H1 (cell line): ENCODE measurements around the gene KCNQ2. TPM values are rescaled to one million over a fixed set of nuclear protein-coding genes. Genes with fewer than 3 reads are reported as not detected.

Experiments
- CTCF ChIA-PET: fragments of 300-600 bp; sonication (Branson Sonifier 250); formaldehyde crosslinking; loops from one replicate; lab custom pipeline; 2021; ENCODE audit not compliant: partially characterized antibody; lab: Charles Lee
- POLR2A ChIA-PET: fragments of 300-600 bp; sonication (Branson Sonifier 250); formaldehyde crosslinking; loops from one replicate; lab custom pipeline; 2021; ENCODE audit warnings: inconsistent platforms; ENCODE audit not compliant: partially characterized antibody; lab: Charles Lee
- DNase-seq, 2 experiments: peaks; one replicate each; pipeline versions ENCODE4 v3.0.0 to v3.0.0-alpha.2; 2010 to 2022; ENCODE audit warnings: low spot score in 2 of 2, low read depth in 1 of 2, mixed read lengths in 1 of 2
- FAIRE-seq: peaks from 2 replicates; lab custom pipeline; 2011; peaks lifted over from hg19 to GRCh38; lab: Jason Lieb, UNC
- H2AFZ ChIP-seq: 2 replicates; pipeline ENCODE4 v1.8.1; 2012; ENCODE audit warnings: low read length, inconsistent platforms
- H2AK5ac ChIP-seq: 2 replicates; pipeline ENCODE4 v1.6.1; 2013; ENCODE audit warnings: low read depth, low read length
- H2BK120ac ChIP-seq: replicated peaks from 2 replicates; pipeline ENCODE3; 2013; ENCODE audit warnings: low read depth, low read length, inconsistent platforms
- H2BK12ac ChIP-seq: 2 replicates; pipeline ENCODE4 v1.6.1; 2013; ENCODE audit warnings: low read depth, low read length
- H2BK15ac ChIP-seq: 2 replicates; pipeline ENCODE4 v1.6.1; 2013; ENCODE audit warnings: low read length
- H2BK20ac ChIP-seq: 2 replicates; pipeline ENCODE4 v1.6.1; 2013; ENCODE audit warnings: low read length
- H2BK5ac ChIP-seq: 2 replicates; pipeline ENCODE4 v1.6.1; 2013; ENCODE audit warnings: low read depth, low read length
- H3K14ac ChIP-seq: 2 replicates; pipeline ENCODE4 v1.6.1; 2013; ENCODE audit warnings: inconsistent platforms; ENCODE audit not compliant: insufficient read length
- H3K18ac ChIP-seq: 2 replicates; pipeline ENCODE4 v1.6.1; 2013; ENCODE audit warnings: low read length; ENCODE audit errors: extremely low read depth
- H3K23ac ChIP-seq: 2 replicates; pipeline ENCODE4 v1.6.1; 2013; ENCODE audit warnings: inconsistent platforms; ENCODE audit not compliant: insufficient read length
- H3K23me2 ChIP-seq: 2 replicates; pipeline ENCODE4 v1.6.1; 2013; ENCODE audit warnings: low read depth, low read length
- H3K27ac ChIP-seq: 2 replicates; pipeline ENCODE4 v1.6.1; 2011; ENCODE audit warnings: low read depth, low read length, inconsistent platforms
- H3K27me3 ChIP-seq, 4 experiments: replicated peaks in 1 of 4; 1 replicate in 1 of 4; 2 replicates in 3 of 4; pipeline versions ENCODE4 v1.6.1 to v1.8.1; 2011 to 2013; ENCODE audit warnings: low read length in 3 of 4, mild to moderate bottlenecking in 3 of 4, inconsistent platforms in 2 of 4, mixed read lengths in 2 of 4, moderate library complexity in 1 of 4; ENCODE audit not compliant: control insufficient read depth in 3 of 4, insufficient read depth in 3 of 4; ENCODE audit errors: extremely low read depth in 1 of 4
- H3K36me3 ChIP-seq, 4 experiments: 2 replicates each; pipeline versions ENCODE4 v1.6.1 to v1.8.1; 2011 to 2013; ENCODE audit warnings: mild to moderate bottlenecking in 4 of 4, low read length in 3 of 4, moderate library complexity in 2 of 4, control low read depth in 1 of 4, inconsistent platforms in 1 of 4; ENCODE audit not compliant: insufficient read depth in 4 of 4, control insufficient read depth in 2 of 4
- H3K4ac ChIP-seq: replicated peaks from 2 replicates; pipeline ENCODE3; 2013; ENCODE audit warnings: low read length, low read depth, mixed read lengths, inconsistent platforms; ENCODE audit not compliant: insufficient read length
- H3K4me1 ChIP-seq, 4 experiments: replicated peaks in 1 of 4; 1 replicate in 1 of 4; 2 replicates in 3 of 4; pipeline versions ENCODE4 v1.6.1 to v1.8.1; 2011 to 2013; ENCODE audit warnings: low read length in 3 of 4, inconsistent platforms in 2 of 4, mixed read lengths in 1 of 4; ENCODE audit not compliant: insufficient read depth in 4 of 4, control insufficient read depth in 3 of 4
- H3K4me2 ChIP-seq, 2 experiments: 2 replicates each; pipeline versions ENCODE4 v1.6.1 to v1.8.1; 2011 to 2013; ENCODE audit warnings: low read depth in 2 of 2, low read length in 2 of 2, control low read depth in 1 of 2, inconsistent platforms in 1 of 2, mild to moderate bottlenecking in 1 of 2; ENCODE audit not compliant: insufficient read depth in 1 of 2
- H3K4me3 ChIP-seq, 4 experiments: fragments of 200-600, 300-600 bp in 1 of 4; sonication (generic), shearing (Covaris generic), sonication (Bioruptor Twin) in 1 of 4; 2 replicates each; pipeline versions ENCODE4 v1.5.1 to v1.8.1; 2011 to 2016; ENCODE audit warnings: low read length in 4 of 4, low read depth in 3 of 4, control low read depth in 2 of 4, inconsistent platforms in 2 of 4, mild to moderate bottlenecking in 2 of 4, mixed read lengths in 1 of 4, moderate library complexity in 1 of 4; ENCODE audit not compliant: insufficient read depth in 2 of 4; ENCODE audit errors: extremely low read depth in 1 of 4
- H3K56ac ChIP-seq: replicated peaks from 2 replicates; pipeline ENCODE3; 2013; ENCODE audit warnings: low read depth, mild to moderate bottlenecking, mixed read lengths, low read length, inconsistent platforms; ENCODE audit not compliant: insufficient read length
- H3K79me1 ChIP-seq: 2 replicates; pipeline ENCODE4 v1.6.1; 2013; ENCODE audit warnings: low read depth, low read length, control low read depth
- H3K79me2 ChIP-seq, 2 experiments: 2 replicates each; pipeline versions ENCODE4 v1.6.1 to v1.8.1; 2012 to 2013; ENCODE audit warnings: low read length in 2 of 2, mild to moderate bottlenecking in 2 of 2, inconsistent platforms in 1 of 2; ENCODE audit not compliant: insufficient read depth in 2 of 2, control insufficient read depth in 1 of 2
- H3K9ac ChIP-seq, 4 experiments: replicated peaks in 1 of 4; 1 replicate in 1 of 4; 2 replicates in 3 of 4; pipeline versions ENCODE4 v1.6.1 to v1.8.1; 2011 to 2013; ENCODE audit warnings: low read depth in 3 of 4, low read length in 3 of 4, control low read depth in 2 of 4, mild to moderate bottlenecking in 2 of 4, moderate library complexity in 2 of 4, inconsistent platforms in 1 of 4; ENCODE audit errors: extremely low read depth in 1 of 4
- H3K9me3 ChIP-seq, 2 experiments: 2 replicates each; pipeline versions ENCODE4 v1.6.1 to v1.8.1; 2012 to 2013; ENCODE audit warnings: mild to moderate bottlenecking in 2 of 2, moderate library complexity in 2 of 2, control low read depth in 1 of 2, inconsistent platforms in 1 of 2, low read depth in 1 of 2, low read length in 1 of 2, mixed read lengths in 1 of 2; ENCODE audit not compliant: insufficient read depth in 2 of 2
- H4K20me1 ChIP-seq, 2 experiments: replicated peaks in 1 of 2; 2 replicates each; pipeline versions ENCODE3 to v1.8.1; 2011 to 2013; ENCODE audit warnings: inconsistent platforms in 2 of 2, low read length in 2 of 2, mild to moderate bottlenecking in 1 of 2; ENCODE audit not compliant: insufficient read depth in 2 of 2, control insufficient read depth in 1 of 2
- H4K5ac ChIP-seq: 2 replicates; pipeline ENCODE4 v1.6.1; 2013; ENCODE audit warnings: low read length, low read depth, mixed read lengths, inconsistent platforms; ENCODE audit not compliant: insufficient read length
- H4K8ac ChIP-seq: 2 replicates; pipeline ENCODE4 v1.8.0; 2013; ENCODE audit warnings: mild to moderate bottlenecking, moderate library complexity, low read length, inconsistent platforms; ENCODE audit not compliant: insufficient read depth; ENCODE audit errors: extremely low read depth
- H4K91ac ChIP-seq: replicated peaks from 2 replicates; pipeline ENCODE3; 2013; ENCODE audit warnings: low read length, mixed read lengths, inconsistent platforms; ENCODE audit not compliant: insufficient read length
- GABPA ChIP-seq: IDR thresholded peaks from 2 replicates; pipeline ENCODE4 v1.6.1; 2011; ENCODE audit warnings: mild to moderate bottlenecking, low read length, moderate library complexity, borderline replicate concordance; ENCODE audit not compliant: insufficient read depth
- KDM1A ChIP-seq: fragments of 200-600, 300-600 bp; sonication (generic); IDR thresholded peaks from 2 replicates; pipeline ENCODE4 v1.7.1; 2016; ENCODE audit warnings: mild to moderate bottlenecking, low read length, borderline replicate concordance
- RBBP5 ChIP-seq: IDR thresholded peaks from 2 replicates; pipeline ENCODE4 v1.7.1; 2012; ENCODE audit warnings: low read depth, mild to moderate bottlenecking, inconsistent platforms, low read length, moderate library complexity, borderline replicate concordance
- WGBS, 2 experiments: shearing (Covaris generic) in 1 of 2; methylation state at CpG; one replicate each; pipeline versions ENCODE4 v1.1.6 to v1.1.7; 2013 to 2015; ENCODE audit warnings: low lambda C conversion rate in 2 of 2, mixed read lengths in 2 of 2, inconsistent platforms in 1 of 2, low coverage in 1 of 2, missing lambda C conversion rate in 1 of 2; ENCODE audit not compliant: insufficient replicate concordance in 2 of 2, insufficient coverage in 1 of 2, insufficient read length in 1 of 2; ENCODE audit errors: extremely low coverage in 1 of 2, missing lambda C conversion rate in 1 of 2; 5-methylcytosine and 5-hydroxymethylcytosine counted together
- polyA plus RNA-seq, 7 experiments: library from polyadenylated mRNA; depleted of rRNA in 3 of 7; stranded (reverse) in 5 of 7; unstranded in 2 of 7; fragments of >200 nt in 5 of 7; fragments of 200-250 nt in 2 of 7; gene quantifications; 1 replicate in 5 of 7; 2 replicates in 1 of 7; 4 replicates in 1 of 7; pipeline versions ENCODE4 v1.2.1 to v1.2.3, GENCODE V29; 2011 to 2013; ENCODE audit warnings: missing spikeins in 2 of 7, mixed read lengths in 2 of 7
- total RNA-seq: library from RNA; stranded (reverse); fragmentation: NEBNext Ultra II Directional; extraction: Animal tissue kit (Norgen Biotek cat#: 25700); gene quantifications from 2 replicates; pipeline ENCODE4 v1.2.1, GENCODE V29; 2021

Gene KCNQ2
- total and polyA plus RNA-seq, 2 of the 8 experiments (the other 6 are each of a cell fraction or from before 2014, with no cell fraction given), result 82.6 to 243 TPM

GRCh38 chr20:63383556-63383955 is 88.9 kb downstream of the KCNQ2 start:
- H3K4me2 ChIP-seq, result no peak overlapping the region
- no peak for FAIRE-seq
- no peak for TF ChIP-seq GABPA
- TF ChIP-seq RBBP5, result no peak
- TF ChIP-seq KDM1A, result no peak

More at GRCh38 chr20:63383556-63383955, 88.9 kb downstream of the KCNQ2 start:
- H3K79me1 ChIP-seq, result no peaks in the 10 kb centered on the region; the same call in 1 of the 2 replicates
- H3K27ac ChIP-seq, result no peak overlapping the region
- no peaks in the 10 kb centered on the region for H3K79me2 ChIP-seq
- H3K9me3 ChIP-seq, result peaks cover 18 to 20% of the 10 kb centered on the region in 2 experiments
- peaks cover 0 to 6% (median 2%) of the 10 kb centered on the region in 4 experiments; a peak in 3 of 7 replicates for H3K4me1 ChIP-seq
- CTCF ChIA-PET, result interaction anchor here (0.6 to 9.9 kb wide), 11 partner anchors 12 to 160 kb away, joined by 3 to 230 read pairs (median 13); partner anchors contain the start of gene CHRNA4
- no peak overlapping the region for H2BK5ac ChIP-seq
- no peak for DNase-seq
- POLR2A ChIA-PET, result no interaction called here
- no peak overlapping the region for H3K56ac ChIP-seq
- no peak overlapping the region for H2BK120ac ChIP-seq
- no peak overlapping the region for H4K8ac ChIP-seq
- WGBS, 2 experiments, result 76% methylated on average over 11 of the region's 11 CpGs; no CpG with 5 or more reads in 1 of the 2 experiments
- H4K20me1 ChIP-seq, result peaks cover 0 to 3% of the 10 kb centered on the region in 2 experiments
- no peak overlapping the region for H2BK20ac ChIP-seq
- H3K27me3 ChIP-seq, result no peaks in the 10 kb centered on the region
- no peak overlapping the region for H2BK15ac ChIP-seq
- no peak overlapping the region for H3K4ac ChIP-seq
- H3K36me3 ChIP-seq, result no peaks in the 10 kb centered on the region; a peak in 1 of 8 replicates
- H3K23me2 ChIP-seq, result 0 out of 2 replicates have a peak, but pooled peaks cover 2% of the 10 kb centered on the region
- no peak overlapping the region for H2AFZ ChIP-seq
- no peak overlapping the region for H3K4me3 ChIP-seq
- no peak overlapping the region for H4K91ac ChIP-seq
- no peak overlapping the region for H3K9ac ChIP-seq
- no peak overlapping the region for H3K14ac ChIP-seq
- no peak overlapping the region for H2AK5ac ChIP-seq
- no peak overlapping the region for H3K18ac ChIP-seq
- no peak overlapping the region for H2BK12ac ChIP-seq
- H4K5ac ChIP-seq, result no peak overlapping the region
- no peak overlapping the region for H3K23ac ChIP-seq
